ENCODE data around the gene GNA15. TPM values are rescaled to one million over a fixed set of nuclear protein-coding genes. Genes with fewer than 3 reads are reported as not detected.

GNA15 gene
- total and polyA plus RNA-seq, 2 of the 8 experiments (the other 6 are each of a cell fraction or from before 2014, with no cell fraction given): 0.26 to 0.45 TPM

- H3K23me2 ChIP-seq (ENCODE audit: low read depth, low read length): no peaks in the 10 kb centered on the region
- FAIRE-seq: no peak
- peaks cover 31% of the 10 kb centered on the region for H3K79me1 ChIP-seq (ENCODE audit: low read depth, low read length)
- H3K4ac ChIP-seq (replicated peaks; ENCODE audit: insufficient read length, low read depth, low read length): no peak overlapping the region
- H3K36me3 ChIP-seq (ENCODE audit: control insufficient read depth in 2 of 4, insufficient read depth in 4 of 4, low read length in 3 of 4): peaks cover 0 to 9% (median 6%) of the 10 kb centered on the region in 4 experiments; a peak in 3 of 8 replicates
- no peaks in the 10 kb centered on the region for H3K27me3 ChIP-seq (replicated peaks in 1 of 4; ENCODE audit: control insufficient read depth in 3 of 4, extremely low read depth in 1 of 4, insufficient read depth in 3 of 4, low read length in 3 of 4)
- WGBS, 2 experiments (ENCODE audit: extremely low coverage in 1 of 2, insufficient coverage in 1 of 2, insufficient read length in 1 of 2, insufficient replicate concordance in 2 of 2, low coverage in 1 of 2, low lambda C conversion rate in 2 of 2, missing lambda C conversion rate in 1 of 2): 95% methylated on average over 9 of the region's 14 CpGs; no CpG with 5 or more reads in 1 of the 2 experiments
- H2BK120ac ChIP-seq (replicated peaks; ENCODE audit: low read depth, low read length): no peak overlapping the region
- H3K4me2 ChIP-seq (ENCODE audit: insufficient read depth in 1 of 2, low read depth in 2 of 2, low read length in 2 of 2): no peak overlapping the region
- peaks cover 0 to 6% (median 3%) of the 10 kb centered on the region in 4 experiments; a peak in 5 of 7 replicates for H3K4me1 ChIP-seq (replicated peaks in 1 of 4; ENCODE audit: control insufficient read depth in 3 of 4, insufficient read depth in 4 of 4, low read length in 3 of 4)
- no peak overlapping the region for H3K56ac ChIP-seq (replicated peaks; ENCODE audit: insufficient read length, low read depth, low read length)
- no peak overlapping the region for H3K9ac ChIP-seq (replicated peaks in 1 of 4; ENCODE audit: extremely low read depth in 1 of 4, low read depth in 3 of 4, low read length in 3 of 4)
- no peak overlapping the region for H3K23ac ChIP-seq (ENCODE audit: insufficient read length)
- H2AK5ac ChIP-seq (ENCODE audit: low read depth, low read length): no peak overlapping the region
- H4K91ac ChIP-seq (replicated peaks; ENCODE audit: insufficient read length, low read length): no peak overlapping the region
- no peaks in the 10 kb centered on the region for H3K9me3 ChIP-seq (ENCODE audit: insufficient read depth in 2 of 2, low read depth in 1 of 2, low read length in 1 of 2)
- H2BK20ac ChIP-seq (ENCODE audit: low read length): no peak overlapping the region
- no peak for DNase-seq (ENCODE audit: low read depth in 1 of 2, low spot score in 2 of 2)
- no peak overlapping the region for H2BK12ac ChIP-seq (ENCODE audit: low read depth, low read length)
- H4K20me1 ChIP-seq (replicated peaks in 1 of 2; ENCODE audit: control insufficient read depth in 1 of 2, insufficient read depth in 2 of 2, low read length in 2 of 2): peaks cover 23 to 36% of the 10 kb centered on the region in 2 experiments
- H2BK5ac ChIP-seq (ENCODE audit: low read depth, low read length): no peak overlapping the region
- CTCF ChIA-PET (ENCODE audit: partially characterized antibody): no interaction called here
- no peak overlapping the region for H2AFZ ChIP-seq (ENCODE audit: low read length)
- no peak overlapping the region for H3K14ac ChIP-seq (ENCODE audit: insufficient read length)
- no peak overlapping the region for H4K8ac ChIP-seq (ENCODE audit: extremely low read depth, insufficient read depth, low read length)
- no peak overlapping the region for H2BK15ac ChIP-seq (ENCODE audit: low read length)
- peaks cover 0 to 48% of the 10 kb centered on the region in 2 experiments; a peak in 3 of 4 replicates for H3K79me2 ChIP-seq (ENCODE audit: control insufficient read depth in 1 of 2, insufficient read depth in 2 of 2, low read length in 2 of 2)
- POLR2A ChIA-PET (ENCODE audit: partially characterized antibody): no interaction called here
- H3K18ac ChIP-seq (ENCODE audit: extremely low read depth, low read length): no peak overlapping the region
- H3K4me3 ChIP-seq (ENCODE audit: extremely low read depth in 1 of 4, insufficient read depth in 2 of 4, low read depth in 3 of 4, low read length in 4 of 4): no peak overlapping the region
- H4K5ac ChIP-seq (ENCODE audit: insufficient read length, low read depth, low read length): no peak overlapping the region
- no peak overlapping the region for H3K27ac ChIP-seq (ENCODE audit: low read depth, low read length)
- TF ChIP-seq HDAC2 (IDR thresholded peaks at IDR 0.05; ENCODE audit: borderline replicate concordance in 1 of 2, low read depth in 2 of 2, low read length in 2 of 2) (no peak), RBBP5 (IDR thresholded peaks at IDR 0.05; ENCODE audit: borderline replicate concordance, low read depth, low read length) (no peak), CEBPB (IDR thresholded peaks at IDR 0.05; ENCODE audit: low read depth, low read length) (no peak), MAFK (IDR thresholded peaks at IDR 0.05; ENCODE audit: low read depth, low read length) (no peak), POLR2AphosphoS5 (IDR thresholded peaks at IDR 0.05; ENCODE audit: low read depth, low read length) (no peak), GABPA (IDR thresholded peaks at IDR 0.05; ENCODE audit: borderline replicate concordance, insufficient read depth, low read length) (no peak), ATF2 (IDR thresholded peaks at IDR 0.05; ENCODE audit: low read length) (no peak), EGR1 (IDR thresholded peaks at IDR 0.05; ENCODE audit: borderline replicate concordance, low read depth, low read length) (no peak), SAP30 (IDR thresholded peaks at IDR 0.05; ENCODE audit: insufficient read depth, insufficient replicate concordance, low read length) (no peak), CBX5 (IDR thresholded peaks at IDR 0.05; ENCODE audit: low read depth, low read length) (no peak), RXRA (IDR thresholded peaks at IDR 0.05; ENCODE audit: insufficient read depth, low read depth, low read length) (no peak), SP2 (IDR thresholded peaks at IDR 0.05; ENCODE audit: low read length) (no peak), SP1 (IDR thresholded peaks at IDR 0.05; ENCODE audit: low read depth, low read length) (no peak)
Observed at GRCh38 chr19:3192684-3193083, 56.9 kb downstream of the GNA15 start.
